CD4-positive, alpha-beta T cell treated with Interleukin-21 for 1 hour (primary cell): ENCODE results near the gene ANAPC1.
"Not testable (repeated sequence)": the region's sequence is repeated elsewhere in the genome, so short reads cannot be mapped to it uniquely, and the experiment has no call there.

Source experiments
- DNase-seq: peaks from one replicate; pipeline ENCODE4 v3.0.0-alpha.2; 2020

ANAPC1 gene

GRCh38 chr2:111781443-111782094 lies 102.4 kb downstream of the ANAPC1 start:
- DNase-seq, result not testable (repeated sequence)

GRCh38 chr2:111777155-111777554 lies 106.8 kb downstream of the ANAPC1 start:
- DNase-seq, result not testable (repeated sequence)

- not testable (repeated sequence) for DNase-seq
Measured at GRCh38 chr2:111776296-111776695, 107.7 kb downstream of the ANAPC1 start.

GRCh38 chr2:111772180-111772579 lies 111.8 kb downstream of the ANAPC1 start:
- not testable (repeated sequence) for DNase-seq

- DNase-seq, result not testable (repeated sequence)
Measured at GRCh38 chr2:111770916-111771658, 112.9 kb downstream of the ANAPC1 start.

GRCh38 chr2:111768266-111769190 lies 115.5 kb downstream of the ANAPC1 start:
- DNase-seq, result not testable (repeated sequence)

GRCh38 chr2:111767087-111767486 lies 116.9 kb downstream of the ANAPC1 start:
- DNase-seq, result not testable (repeated sequence)

GRCh38 chr2:111766295-111766694 lies 117.7 kb downstream of the ANAPC1 start:
- DNase-seq, result not testable (repeated sequence)

GRCh38 chr2:111764151-111764550 lies 119.8 kb downstream of the ANAPC1 start:
- not testable (repeated sequence) for DNase-seq

GRCh38 chr2:111760697-111761284 lies 123.2 kb downstream of the ANAPC1 start:
- DNase-seq, result not testable (repeated sequence)

- DNase-seq, result not testable (repeated sequence)
Measured at GRCh38 chr2:111752533-111752932, 131.5 kb downstream of the ANAPC1 start.

- DNase-seq, result not testable (repeated sequence)
Measured at GRCh38 chr2:111750641-111751040, 133.4 kb downstream of the ANAPC1 start.

GRCh38 chr2:111748429-111748828 lies 135.6 kb downstream of the ANAPC1 start:
- DNase-seq, result not testable (repeated sequence)

- peak; percentile 91 for DNase-seq
Measured at GRCh38 chr2:111747410-111748115, 136.4 kb downstream of the ANAPC1 start.

GRCh38 chr2:111744751-111745150 lies 139.2 kb downstream of the ANAPC1 start:
- DNase-seq, result not testable (repeated sequence)

GRCh38 chr2:111741517-111741916 lies 142.5 kb downstream of the ANAPC1 start:
- DNase-seq, result not testable (repeated sequence)

- not testable (repeated sequence) for DNase-seq
Measured at GRCh38 chr2:111735838-111736721, 147.9 kb downstream of the ANAPC1 start.

- DNase-seq, result not testable (repeated sequence)
Measured at GRCh38 chr2:111735420-111735819, 148.6 kb downstream of the ANAPC1 start.

- DNase-seq, result not testable (repeated sequence)
Measured at GRCh38 chr2:111729812-111730458, 154.1 kb downstream of the ANAPC1 start.

GRCh38 chr2:111727611-111728110 lies 156.3 kb downstream of the ANAPC1 start:
- not testable (repeated sequence) for DNase-seq
